Fibroblast of the aortic adventitia (primary cell): ENCODE results near the gene MIS18A. TPM values are rescaled to one million over a fixed set of nuclear protein-coding genes. Genes with fewer than 3 reads are reported as not detected.

Experiments used
- DNase-seq: peaks from one replicate; pipeline ENCODE4 v3.0.0-alpha.2; 2010; ENCODE audit warnings: low read depth
- H3K4me3 ChIP-seq: 2 replicates; pipeline ENCODE4 v1.5.1; 2011; ENCODE audit warnings: low read depth, mild to moderate bottlenecking, control low read depth, low read length, moderate library complexity
- total RNA-seq: library from RNA; depleted of rRNA; stranded (reverse); fragments of >200 nt; gene quantifications from 2 replicates; pipeline ENCODE4 v1.2.3, GENCODE V29; 2012; ENCODE audit warnings: low replicate concordance
- TF ChIP-seq, protein P1 (sequence below): IDR thresholded peaks from 2 replicates; pipeline ENCODE4 v1.5.1; 2011; ENCODE audit warnings: mild to moderate bottlenecking, low read length, control low read depth, inconsistent platforms; ENCODE audit not compliant: insufficient read depth

Gene MIS18A, protein sequence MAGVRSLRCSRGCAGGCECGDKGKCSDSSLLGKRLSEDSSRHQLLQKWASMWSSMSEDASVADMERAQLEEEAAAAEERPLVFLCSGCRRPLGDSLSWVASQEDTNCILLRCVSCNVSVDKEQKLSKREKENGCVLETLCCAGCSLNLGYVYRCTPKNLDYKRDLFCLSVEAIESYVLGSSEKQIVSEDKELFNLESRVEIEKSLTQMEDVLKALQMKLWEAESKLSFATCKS
- total RNA-seq: 13.3 and 18.6 TPM in 2 replicates

- TF ChIP-seq, protein P1, sequence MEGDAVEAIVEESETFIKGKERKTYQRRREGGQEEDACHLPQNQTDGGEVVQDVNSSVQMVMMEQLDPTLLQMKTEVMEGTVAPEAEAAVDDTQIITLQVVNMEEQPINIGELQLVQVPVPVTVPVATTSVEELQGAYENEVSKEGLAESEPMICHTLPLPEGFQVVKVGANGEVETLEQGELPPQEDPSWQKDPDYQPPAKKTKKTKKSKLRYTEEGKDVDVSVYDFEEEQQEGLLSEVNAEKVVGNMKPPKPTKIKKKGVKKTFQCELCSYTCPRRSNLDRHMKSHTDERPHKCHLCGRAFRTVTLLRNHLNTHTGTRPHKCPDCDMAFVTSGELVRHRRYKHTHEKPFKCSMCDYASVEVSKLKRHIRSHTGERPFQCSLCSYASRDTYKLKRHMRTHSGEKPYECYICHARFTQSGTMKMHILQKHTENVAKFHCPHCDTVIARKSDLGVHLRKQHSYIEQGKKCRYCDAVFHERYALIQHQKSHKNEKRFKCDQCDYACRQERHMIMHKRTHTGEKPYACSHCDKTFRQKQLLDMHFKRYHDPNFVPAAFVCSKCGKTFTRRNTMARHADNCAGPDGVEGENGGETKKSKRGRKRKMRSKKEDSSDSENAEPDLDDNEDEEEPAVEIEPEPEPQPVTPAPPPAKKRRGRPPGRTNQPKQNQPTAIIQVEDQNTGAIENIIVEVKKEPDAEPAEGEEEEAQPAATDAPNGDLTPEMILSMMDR: no peak
- DNase-seq: peak; percentile 94
- H3K4me3 ChIP-seq: peak within 1 kb of the TSS; percentile 88
Observed at GRCh38 chr21:32278518-32279376, at the start of gene MIS18A. Gene MIS18A, minus strand, starts transcription at chr21:32279049. Its CDS starts 35 bp downstream, at chr21:32279014.

DNA sequence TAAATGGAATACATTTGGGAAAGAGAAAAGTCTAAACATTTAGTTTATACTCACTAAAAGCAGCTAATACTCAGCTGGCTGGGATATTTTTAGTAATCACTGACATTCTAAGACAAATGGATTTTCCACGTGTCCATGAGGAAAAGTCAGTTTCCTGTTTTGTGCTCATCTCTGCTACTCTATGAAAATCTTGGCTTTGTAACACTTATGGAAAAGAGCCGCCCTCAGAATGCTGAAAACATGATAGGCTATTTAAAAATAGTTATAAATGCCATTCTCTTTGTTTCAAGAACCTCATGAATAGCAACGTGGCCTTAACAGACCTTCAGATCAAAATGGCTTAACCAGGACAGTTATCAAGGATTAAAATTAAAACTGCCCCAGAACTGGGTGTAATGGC lies 49.7 kb upstream of the MIS18A start:
- DNase-seq: peak; percentile 77
- TF ChIP-seq, protein P1: no peak

GRCh38 chr21:32325706-32326105 lies 46.9 kb upstream of the MIS18A start:
- TF ChIP-seq, protein P1: no peak

More for the DNA sequence above, 49.7 kb upstream of the MIS18A start:
- no peak overlapping the region for H3K4me3 ChIP-seq

DNA sequence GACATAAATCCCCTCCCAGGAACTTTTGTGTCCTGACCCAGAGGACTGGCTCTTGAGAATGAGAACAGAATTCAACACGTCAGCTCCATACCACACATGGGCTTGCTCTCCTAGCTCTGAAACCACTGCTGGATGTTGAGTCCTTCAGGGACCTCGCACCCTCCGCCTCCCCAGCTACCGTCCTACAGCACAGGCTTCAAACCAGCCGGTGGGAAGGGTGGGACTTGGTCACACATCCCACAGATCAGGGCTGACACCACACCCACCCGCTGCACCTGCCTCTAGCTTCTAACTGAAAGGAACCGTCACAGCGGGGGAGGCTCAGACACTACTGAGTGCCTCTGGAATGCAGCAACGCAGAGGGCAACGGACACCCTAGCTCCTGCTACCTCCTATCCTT lies 43.8 kb upstream of the MIS18A start:
- no peak overlapping the region for H3K4me3 ChIP-seq
- TF ChIP-seq, protein P1: no peak
- DNase-seq: no peak

More at GRCh38 chr21:32325706-32326105, 46.9 kb upstream of the MIS18A start:
- H3K4me3 ChIP-seq: no peak overlapping the region
- DNase-seq: no peak

GRCh38 chr21:32322103-32322502 lies 43.3 kb upstream of the MIS18A start:
- DNase-seq: no peak
- TF ChIP-seq, protein P1: no peak
- no peak overlapping the region for H3K4me3 ChIP-seq

- DNase-seq: no peak
- no peak overlapping the region for H3K4me3 ChIP-seq
- TF ChIP-seq, protein P1: no peak
Observed at GRCh38 chr21:32321480-32321879, 42.6 kb upstream of the MIS18A start.
